GM21360 (cell line): Measurements from ENCODE around the gene BRF1.
"Not testable (repeated sequence)": the region's sequence is repeated elsewhere in the genome, so short reads cannot be mapped to it uniquely, and the experiment has no call there.

ENCODE experiments used
- ATAC-seq: cut with Tn5 transposase; IDR thresholded peaks from one replicate; pipeline ENCODE4 v1.9.1; 2021; ENCODE audit warnings: mild to moderate bottlenecking, moderate library complexity; ENCODE audit not compliant: unreplicated experiment

Gene BRF1

DNA sequence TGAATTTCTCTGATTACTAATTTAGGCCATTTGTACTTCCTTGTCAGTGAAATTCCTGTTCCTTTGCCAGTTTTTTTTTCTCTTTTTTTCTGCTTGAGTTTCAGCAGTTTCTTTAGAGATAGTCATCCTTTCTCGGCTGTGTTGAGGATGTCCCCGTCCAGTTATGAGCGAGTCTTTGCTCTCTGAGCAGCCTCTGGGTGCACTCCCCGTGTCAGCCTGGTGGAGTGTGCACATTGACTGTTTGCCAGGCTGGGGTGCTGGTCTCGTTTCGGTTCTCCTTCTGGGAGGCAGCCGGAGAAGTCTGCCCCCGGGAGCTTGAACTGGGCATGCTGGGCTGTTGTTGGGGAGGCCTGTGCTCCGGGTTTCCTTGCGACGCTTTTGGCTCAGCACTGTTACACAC is 16.7 kb upstream of the BRF1 start:
- no peak for ATAC-seq

DNA sequence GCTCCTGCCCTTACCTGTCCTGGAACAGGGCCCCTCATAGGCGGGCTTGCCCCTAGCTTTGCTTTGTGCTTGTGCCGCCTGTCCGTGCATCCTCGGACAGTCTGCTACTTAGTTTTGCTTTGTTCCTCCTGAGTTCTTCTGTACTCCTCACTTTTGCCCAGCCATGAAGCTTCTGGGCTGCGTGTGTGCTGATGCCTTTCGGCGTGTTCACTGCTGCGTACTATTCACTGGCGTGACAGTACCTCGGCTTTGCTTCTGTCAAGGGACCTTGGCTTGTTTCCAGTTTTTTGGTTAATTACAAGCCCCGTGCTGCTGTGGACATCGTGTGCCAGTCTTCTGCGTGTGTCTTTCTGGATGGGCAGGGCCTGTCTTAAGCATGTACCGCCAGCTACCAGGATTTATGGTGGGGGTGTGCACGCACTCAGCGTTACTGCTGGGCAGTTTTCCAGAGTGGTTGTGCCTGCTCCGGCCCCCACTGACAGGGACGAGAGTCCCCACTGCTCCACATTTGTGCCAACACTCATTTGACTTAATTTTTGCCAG is 16.2 kb upstream of the BRF1 start:
- no peak for ATAC-seq

DNA sequence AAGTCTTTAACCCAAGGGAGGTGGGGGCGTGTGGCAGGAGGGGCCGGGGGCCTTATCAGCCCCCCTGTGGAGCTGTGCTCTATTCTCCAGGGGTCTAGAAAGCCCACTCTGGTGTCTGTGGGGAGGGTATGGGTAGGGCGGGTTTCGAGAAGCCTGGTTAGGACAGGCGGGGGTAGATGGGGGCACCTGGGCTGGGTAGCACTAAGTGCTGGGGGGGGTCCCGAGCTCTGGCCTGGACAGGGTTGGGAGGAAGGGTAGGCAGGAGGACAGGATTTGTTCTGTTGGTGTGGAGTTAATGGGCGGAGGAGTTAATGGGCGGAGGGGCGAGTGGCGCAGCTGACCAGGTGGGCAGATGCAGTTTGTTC is 15.8 kb upstream of the BRF1 start:
- no peak for ATAC-seq

DNA sequence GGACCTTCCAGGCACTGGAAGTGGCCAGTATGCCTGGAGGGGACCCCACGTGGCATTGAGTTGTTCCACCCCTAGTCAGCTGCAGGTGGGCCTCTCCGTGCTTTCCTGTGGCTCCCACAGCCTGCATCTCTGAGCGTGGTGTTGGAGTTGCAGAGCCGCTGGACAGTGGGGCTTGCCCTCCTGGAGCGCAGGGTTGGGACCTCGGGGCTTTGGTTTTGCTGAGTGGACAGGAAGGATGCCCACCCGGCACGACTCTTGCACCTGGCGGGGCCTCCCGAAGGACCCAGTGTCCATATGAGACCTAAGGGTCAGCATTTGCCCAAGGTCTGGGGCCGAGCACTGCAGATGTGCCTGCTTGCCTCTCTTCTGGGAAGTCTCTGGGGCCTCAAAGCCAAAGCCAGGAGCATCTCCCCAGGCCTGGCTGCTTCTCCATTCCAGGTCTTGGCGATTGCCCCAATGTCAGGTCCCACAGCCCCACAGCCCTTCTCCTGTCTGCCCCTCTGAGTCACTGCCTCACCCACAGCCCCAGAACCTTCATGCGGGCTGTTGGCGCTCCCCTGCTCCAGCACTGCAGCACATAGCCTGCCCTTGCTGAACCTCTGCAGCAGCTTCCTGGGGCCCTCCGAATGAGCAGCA is 15.3 kb upstream of the BRF1 start:
- ATAC-seq: no peak

DNA sequence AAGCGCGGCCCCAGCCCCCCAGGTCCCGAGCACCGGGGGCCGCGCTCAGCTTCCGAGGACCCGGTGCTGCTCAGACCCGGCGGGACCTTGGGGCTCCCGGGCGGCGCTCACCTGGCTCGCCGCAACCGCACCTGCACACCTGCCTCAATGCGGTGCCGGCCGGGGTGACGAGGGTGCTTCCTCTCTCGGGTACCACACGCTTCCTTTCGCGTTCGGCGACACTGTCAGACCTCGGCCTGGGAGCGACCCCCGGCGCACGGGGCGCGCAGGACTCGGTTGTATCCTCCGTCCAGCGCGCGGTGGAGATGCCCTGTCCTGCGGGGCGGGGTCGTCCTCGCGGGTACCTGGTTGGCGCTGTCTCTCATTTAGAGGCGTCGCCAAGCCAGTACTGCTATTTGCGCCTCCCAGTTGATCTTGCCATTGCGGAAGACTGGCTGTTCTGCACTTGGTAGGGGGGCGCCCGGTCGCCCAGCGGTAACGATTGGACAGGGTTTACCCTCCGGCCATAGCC is 14.5 kb upstream of the BRF1 start:
- peak; percentile 9 for ATAC-seq

DNA sequence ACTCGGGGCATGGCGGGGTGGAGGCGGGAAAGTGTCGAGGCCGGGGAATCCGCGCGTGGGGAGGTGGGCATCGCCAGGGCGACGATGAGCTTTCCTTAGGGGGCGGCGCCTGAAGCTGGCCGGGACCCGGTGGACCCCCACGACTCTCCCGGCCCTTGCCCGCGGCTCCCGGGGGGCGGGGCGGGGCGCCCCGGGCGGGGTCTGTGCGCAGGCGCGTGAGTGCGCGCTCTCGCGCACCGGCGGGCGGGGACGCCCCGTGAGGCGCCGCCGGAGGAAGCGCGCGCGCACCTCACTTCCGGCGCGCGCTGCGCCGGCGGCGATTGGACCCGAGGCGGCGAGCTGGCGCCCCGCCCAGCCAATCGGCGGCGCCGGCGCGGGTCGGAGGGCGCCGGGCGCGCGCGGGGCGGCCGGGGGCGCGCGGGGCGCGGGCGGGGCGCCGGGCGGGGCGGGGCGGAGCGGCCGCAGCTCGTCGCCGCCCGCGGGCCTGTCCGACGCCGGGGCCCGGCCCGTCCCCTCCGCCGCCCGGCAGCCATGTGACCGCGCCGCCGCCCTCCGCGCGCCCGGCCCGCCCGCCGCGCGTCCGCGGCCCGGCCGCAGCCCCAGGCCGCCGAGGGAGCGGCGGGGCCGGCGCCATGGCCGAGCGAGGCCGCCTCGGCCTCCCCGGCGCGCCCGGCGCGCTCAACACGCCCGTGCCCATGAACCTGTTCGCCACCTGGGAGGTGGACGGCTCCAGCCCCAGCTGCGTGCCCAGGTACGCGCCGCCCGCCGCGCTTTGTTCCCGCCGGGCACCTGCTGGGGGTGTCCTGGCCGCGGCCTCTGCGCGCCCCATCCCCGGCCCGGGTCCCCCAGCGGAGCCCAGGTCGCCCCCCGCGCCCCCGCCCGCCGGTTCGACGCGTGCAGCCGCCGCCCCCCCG is 13.7 kb upstream of the BRF1 start, which contains the start of gene PACS2:
PACS2 (plus strand) TSS at position 462 of the 914 bp plus-strand sequence; CDS start at position 633, 171 bp downstream.
- ATAC-seq: peak; percentile 64

DNA sequence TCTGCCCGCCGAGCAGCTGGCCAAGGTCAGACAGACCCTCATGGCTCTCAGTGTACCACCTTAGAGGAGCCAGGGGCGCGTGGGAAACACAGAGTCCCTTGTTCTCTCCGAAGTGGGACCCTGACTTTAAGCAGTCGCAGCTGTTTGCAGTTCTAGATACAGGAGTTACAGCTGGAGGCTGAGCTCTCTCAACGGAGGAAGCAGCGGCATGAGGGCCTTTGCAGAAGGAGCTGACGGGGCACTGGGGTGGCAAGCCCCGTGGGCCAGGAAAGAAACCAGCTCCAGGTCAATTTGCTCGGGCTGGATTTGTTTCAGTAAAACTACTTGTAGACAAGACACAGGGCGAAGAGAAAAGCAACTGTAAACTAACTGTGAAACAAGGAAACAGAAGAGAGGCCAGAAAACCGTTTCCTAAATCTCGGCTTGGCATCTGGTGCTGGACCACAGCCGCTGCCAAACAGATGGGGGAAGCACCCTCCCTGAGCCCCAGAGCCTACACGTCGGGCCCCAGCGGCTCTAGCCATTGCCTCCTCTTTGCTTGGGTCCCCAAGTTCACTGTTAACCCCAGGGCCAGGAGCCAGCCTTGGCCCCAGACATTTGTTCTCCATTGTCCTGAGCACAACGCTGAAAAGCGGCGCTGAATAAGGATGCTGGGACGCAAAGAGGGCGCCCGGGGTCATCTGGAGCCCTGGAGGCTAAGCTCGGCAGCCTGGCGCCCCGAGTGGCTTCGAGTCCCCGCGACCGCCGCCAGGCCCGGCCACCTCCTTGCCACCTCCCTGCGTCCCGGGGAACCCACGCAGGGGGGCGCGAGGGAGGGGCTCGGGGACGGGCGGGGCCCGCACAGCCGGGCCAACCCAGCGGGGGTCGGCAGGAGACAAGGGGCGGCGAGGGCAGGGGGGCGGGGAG is 12.8 kb upstream of the BRF1 start:
- peak; percentile 11 for ATAC-seq

DNA sequence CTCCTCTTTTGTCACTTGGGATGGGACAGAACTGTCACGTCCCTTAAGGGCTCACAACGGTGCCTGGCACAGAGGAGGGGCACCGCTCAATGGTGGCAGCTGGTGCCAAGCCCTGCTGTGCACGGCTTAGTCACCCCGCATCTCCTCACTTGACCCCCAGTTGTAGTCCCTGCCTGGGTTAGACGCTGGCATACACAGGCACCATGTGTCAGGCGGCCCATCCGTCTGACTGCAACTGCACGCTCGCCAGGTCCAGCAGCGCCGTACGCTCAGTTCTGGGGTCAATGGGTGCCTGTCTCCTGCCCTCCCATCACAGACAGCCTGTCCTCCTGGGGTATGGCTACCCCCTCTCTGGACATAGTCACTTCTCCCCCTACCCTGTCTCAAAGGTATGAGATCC is 12.2 kb upstream of the BRF1 start:
- ATAC-seq: no peak

DNA sequence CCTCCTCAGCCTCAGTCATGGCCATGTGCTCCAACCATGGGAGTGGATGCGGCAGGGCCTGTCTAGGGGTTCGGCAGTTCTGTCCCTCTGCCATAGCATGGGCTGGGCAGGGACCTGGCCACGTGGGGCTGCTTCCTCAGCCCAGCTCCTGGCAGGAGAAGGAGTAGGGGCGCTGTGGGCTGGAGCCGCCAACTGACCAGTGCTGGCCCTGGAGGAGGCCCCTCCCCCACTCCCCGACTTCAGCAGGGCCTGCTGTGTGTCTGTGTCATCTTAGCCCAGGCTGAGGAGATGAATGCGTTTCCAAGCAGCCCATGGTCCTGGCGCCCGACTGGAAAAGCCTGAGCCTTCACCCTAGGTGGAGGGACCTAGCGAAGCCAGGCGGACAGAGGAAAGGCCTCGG is 11.0 kb upstream of the BRF1 start:
- ATAC-seq: no peak

DNA sequence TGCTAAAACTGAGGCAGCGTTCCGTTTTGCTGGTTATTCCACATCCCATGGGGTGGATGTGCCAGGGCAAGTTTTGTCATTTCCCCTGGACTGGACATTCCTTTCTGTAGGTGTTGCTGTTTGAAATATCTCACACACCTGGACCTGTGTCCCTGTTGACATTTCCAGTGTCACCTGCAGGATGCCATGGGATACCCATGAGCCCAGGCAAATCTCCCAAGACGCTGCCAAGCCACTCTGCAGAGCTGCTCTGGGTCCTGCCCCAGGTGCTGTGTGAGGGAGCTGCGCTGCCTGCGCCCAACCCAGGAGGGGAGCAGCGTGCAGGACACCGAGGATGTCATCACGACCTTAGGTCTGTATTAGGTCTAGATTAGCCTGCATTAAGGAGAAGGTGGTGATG is 8.6 kb upstream of the BRF1 start:
- no peak for ATAC-seq

DNA sequence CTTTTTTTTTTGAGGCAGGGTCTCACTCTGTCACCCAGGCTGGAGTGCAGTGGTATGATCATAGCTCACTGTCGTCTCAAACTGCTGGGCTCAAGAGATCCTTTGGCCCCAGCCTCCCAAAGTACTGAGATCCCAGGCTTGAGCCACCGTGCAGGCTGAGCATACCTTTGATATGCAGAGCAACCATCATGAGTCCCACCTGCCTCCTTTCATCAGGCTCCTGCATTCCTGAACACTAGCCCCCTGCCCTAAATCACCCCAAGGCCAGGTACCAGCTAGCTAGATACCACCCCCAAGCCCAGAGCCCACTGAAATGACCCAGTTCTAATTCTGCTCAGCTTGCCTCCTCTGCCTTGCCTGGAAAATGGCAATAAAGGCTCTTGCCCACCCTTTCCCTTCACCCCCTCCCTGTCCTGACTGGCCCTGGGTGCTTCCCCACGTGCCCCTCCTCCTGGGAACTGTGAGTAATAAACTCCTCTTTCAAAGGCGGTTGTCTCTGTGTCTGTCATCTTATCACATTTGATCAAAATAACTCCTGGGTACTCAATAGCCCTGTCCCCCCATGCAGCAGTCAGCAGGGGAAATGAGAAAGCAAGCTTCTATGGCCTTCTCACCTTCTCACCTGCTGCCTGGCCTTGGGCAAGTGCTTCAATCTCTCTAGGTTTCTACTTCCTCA is 6.4 kb upstream of the BRF1 start:
- no peak for ATAC-seq

DNA sequence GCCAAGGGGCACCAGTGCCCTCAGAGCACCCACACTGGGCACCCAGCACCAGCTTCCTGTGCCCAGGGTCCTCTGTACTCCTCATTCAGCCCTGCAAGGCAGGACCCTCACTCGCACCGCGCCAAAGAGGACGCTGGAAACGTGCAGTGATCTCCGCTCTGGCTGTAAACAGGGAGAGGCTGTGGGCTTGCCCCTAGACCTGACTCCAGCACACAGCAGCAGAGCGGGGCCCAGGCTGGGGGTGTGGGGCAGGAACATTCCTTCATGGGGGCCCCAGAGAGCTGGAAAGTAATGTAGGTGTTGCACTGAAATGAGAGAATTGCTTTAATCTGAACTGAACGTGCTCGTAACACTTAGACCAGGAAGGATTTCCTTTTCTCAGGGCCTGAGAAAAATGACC is 5.0 kb upstream of the BRF1 start:
- no peak for ATAC-seq

DNA sequence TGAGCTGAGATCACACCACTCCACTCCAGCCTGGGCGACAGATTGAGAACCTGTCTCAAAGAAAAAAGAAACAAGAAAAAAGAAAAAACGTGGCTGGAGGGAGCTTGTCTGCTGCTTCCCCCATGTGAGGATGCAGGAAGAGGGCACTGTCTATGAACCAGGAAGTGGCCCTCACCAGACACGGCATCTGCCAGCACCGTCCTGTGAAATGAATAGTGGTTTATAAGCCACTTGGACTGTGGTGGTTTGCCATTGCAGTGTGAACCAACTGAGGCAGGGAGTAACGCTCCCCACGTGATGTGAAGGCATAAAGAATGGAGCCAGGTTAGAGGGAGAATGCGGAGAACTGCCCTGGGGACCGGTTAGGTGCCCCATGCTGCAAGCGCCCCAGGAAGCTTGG is 4.5 kb upstream of the BRF1 start:
- no peak for ATAC-seq

DNA sequence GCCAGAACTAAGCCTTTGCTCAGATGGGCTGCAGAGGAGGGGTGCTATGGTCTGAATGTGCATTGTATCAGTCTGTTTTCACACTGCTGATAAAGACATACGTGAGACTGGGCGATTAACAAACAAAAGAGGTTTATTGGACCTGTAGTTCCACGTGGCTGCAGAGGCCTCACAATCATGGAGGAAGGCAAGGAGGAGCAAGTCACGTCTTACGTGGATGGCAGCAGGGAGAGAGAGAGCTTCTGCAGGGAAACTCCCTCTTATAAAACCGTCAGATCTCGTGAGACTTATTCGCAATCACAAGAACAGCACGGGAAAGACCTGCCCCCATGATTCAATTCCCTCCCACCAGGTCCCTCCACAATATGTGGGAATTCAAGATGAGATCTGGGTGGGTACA is 3.8 kb upstream of the BRF1 start:
- ATAC-seq: no peak

DNA sequence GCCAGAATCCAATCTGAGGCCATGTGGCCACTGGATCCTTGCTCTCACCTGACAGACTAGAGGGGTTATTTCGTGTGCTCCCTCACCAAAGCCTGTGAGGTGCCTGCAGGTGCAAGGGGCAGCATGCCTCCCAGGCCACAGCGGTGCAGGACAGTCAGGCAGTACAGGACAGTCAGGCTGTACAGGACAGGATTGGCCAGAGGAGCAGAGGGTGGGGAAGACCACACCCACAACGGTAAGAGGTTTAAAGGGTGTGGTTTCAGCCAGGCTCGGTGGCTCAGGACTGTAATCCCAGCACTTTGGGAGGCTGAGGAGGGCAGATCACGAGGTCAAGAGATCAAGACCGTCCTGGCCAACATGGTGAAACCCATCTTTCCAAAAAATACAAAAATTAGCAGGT is 3.1 kb upstream of the BRF1 start:
- ATAC-seq: no peak

DNA sequence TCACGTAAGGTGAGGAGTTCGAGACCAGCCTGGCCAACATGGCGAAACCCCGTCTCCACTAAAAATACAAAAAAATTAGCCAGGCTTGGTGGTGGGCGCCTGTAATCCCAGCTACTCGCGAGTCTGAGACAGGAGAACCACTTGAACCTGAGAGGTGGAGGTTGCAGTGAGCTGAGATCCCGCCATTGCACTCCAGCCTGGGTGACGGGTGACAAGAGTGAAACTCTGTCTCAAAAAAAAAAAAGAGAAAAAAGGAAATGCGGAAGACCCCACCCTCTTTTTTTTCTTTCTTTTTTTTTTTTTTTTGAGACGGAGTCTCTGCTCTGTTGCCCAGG is 1.1 kb upstream of the BRF1 start:
- ATAC-seq: not testable (repeated sequence)

DNA sequence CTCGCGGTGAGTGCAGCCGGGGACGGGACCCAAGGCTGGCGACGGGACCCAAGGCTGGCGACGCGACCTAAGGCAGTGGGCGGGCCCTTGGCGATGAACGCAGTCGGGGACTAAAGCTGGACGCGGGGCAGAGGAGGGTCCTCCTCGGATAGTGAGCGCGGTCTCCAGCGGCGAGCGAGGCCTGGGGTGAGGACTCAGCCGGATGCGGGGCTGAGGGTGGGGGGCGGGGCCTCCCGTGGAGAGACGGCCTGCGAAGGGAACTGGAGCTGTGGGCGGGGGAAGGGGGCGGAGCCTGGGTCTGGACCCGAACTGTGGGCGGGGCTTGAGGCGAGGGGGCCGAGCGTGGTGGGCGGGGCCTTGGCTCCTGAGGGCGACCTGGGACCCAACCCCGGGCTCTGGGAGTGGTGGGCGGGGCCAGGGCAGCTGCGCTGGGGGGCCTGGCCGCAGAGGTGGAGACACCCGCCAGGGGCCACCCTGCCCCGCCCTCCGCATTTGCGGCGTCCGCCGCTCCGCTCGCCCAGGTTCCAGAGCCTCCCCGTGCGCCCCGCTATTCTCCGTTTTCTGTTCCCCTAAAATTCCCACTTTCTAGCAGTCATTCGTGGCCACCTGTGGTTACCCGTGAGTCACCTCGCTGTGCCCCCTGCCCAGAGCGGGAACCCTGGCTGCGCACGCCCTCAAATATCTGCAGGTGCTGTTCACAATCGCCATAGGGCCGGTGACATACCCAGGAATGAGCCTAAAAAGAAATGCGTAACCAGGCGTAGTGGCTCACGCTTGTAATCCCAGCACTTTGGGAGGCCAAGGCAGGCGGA is 508 bp upstream of the BRF1 start:
- peak; percentile 67 for ATAC-seq

DNA sequence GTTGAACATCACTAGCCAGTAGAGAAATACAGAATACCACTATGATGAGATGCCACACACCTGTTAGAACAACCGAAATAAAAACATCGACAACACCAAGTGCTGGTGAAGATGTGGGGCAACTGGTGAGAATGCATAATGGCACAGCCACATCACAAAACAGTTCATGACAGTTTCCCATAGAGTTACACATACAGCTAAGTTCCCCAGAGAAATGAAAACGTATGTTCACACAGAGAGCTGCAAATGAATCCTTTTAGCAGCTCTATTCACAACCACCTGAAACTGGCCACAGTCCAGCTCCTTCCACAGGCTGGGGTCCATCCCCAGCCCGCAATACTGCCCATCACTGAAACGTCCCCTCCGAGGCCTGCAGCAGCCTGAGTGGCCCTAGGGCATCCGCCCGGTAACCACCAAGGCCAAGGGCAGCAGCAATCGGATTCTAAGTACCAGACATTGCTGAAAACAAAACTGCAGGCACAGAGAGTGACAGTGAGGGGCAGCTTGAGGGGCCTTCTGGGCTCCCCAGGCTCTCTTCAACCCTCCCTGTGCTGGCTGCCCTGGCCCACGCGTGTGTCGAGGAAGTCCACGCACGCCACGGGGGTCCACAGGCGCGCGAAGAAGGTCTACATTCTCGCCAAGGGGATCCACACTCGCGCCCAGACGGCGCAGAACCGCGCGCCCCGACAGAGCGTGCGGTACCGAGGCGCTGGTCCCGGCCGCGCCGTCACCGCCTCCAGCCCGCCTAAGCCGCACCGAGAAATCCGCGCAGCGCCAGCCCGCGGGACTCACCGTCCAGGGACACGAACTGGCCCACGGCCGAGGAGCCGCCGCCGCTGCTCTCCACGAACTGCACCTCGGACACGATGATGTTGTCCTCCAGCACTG is 903 bp downstream of the BRF1 start:
- peak; percentile 12 for ATAC-seq

DNA sequence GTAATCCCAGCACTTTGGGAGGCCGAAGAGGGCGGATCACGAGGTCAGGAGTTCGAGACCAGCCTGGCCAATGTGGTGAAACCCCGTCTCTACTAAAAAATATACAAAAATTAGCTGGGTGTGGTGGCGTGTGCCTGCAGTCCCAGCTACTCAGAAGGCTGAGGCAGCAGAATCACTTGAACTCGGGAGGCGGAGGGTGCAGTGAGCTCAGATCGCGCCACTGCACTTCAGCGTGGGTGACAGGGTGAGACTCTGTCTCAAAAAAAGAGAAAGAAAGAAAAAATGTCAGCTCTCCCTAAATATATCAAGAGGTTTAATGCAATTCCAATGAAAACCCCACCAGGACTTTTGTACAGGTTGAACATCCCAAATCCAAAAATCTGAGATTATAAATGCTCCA is 3.5 kb downstream of the BRF1 start:
- not testable (repeated sequence) for ATAC-seq
